Esophagus squamous epithelium (tissue), 5 donors: Measurements from ENCODE around the gene SAC3D1. TPM values are rescaled to one million over a fixed set of nuclear protein-coding genes. Genes with fewer than 3 reads are reported as not detected.
A peak's percentile ranks its signal among the peaks of the same experiment; 100 is the strongest.

ENCODE experiments used
- DNase-seq: peaks from one replicate; lab custom pipeline; 2025; lab: John Stamatoyannopoulos, UW
- H3K27ac ChIP-seq, 4 donors: fragments of 200-600 bp; sonication (generic); one replicate each; pipeline ENCODE4 v1.5.1; 2016 to 2019; ENCODE audit warnings: mild to moderate bottlenecking in 1 of 4
- H3K27me3 ChIP-seq, 4 donors: fragments of 200-600 bp; sonication (generic); 1 replicate in 3 of 4; 2 replicates in 1 of 4; pipeline versions ENCODE4 v1.5.1 to v1.6.0; 2017 to 2021; ENCODE audit warnings: antibody characterized with exemption in 1 of 4
- H3K36me3 ChIP-seq, 3 donors: fragments of 200-600 bp; sonication (generic); one replicate each; pipeline ENCODE4 v1.5.1; 2016 to 2019
- H3K4me1 ChIP-seq, 3 donors: fragments of 200-600 bp; sonication (generic); one replicate each; pipeline ENCODE4 v1.5.1; 2017 to 2019
- H3K4me3 ChIP-seq, 4 donors: fragments of 200-600 bp; sonication (generic); 1 replicate in 3 of 4; 2 replicates in 1 of 4; pipeline ENCODE4 v1.5.1; 2016 to 2019; ENCODE audit warnings: mild to moderate bottlenecking in 2 of 4, moderate library complexity in 1 of 4
- H3K9me3 ChIP-seq, 3 donors: fragments of 200-600 bp; sonication (generic); one replicate each; pipeline ENCODE4 v1.5.1; 2016 to 2019
- POLR2A ChIP-seq, 4 donors: fragments of 450-650 bp; IDR thresholded peaks; one replicate each; pipeline ENCODE4 v1.6.1; 2017; ENCODE audit warnings: antibody characterized with exemption in 4 of 4, mild to moderate bottlenecking in 4 of 4, moderate library complexity in 3 of 4
- WGBS, 2 donors: methylation state at CpG; one replicate each; pipeline ENCODE4 v1.1.5; 2018; 5-methylcytosine and 5-hydroxymethylcytosine counted together
- intact Hi-C: fragments of 100-400 bp; cut with DNase I; formaldehyde crosslinking; loops from one replicate; pipeline ENCODE4 v1.15.0; 2022
- total RNA-seq, 4 donors: library from RNA; depleted of rRNA; stranded (reverse); fragments of >200 nt; gene quantifications; one replicate each; pipeline ENCODE4 v1.1.0, GENCODE V29; 2016
- TF ChIP-seq, protein P1 (sequence below), 6 experiments: fragments of 450-650 bp in 4 of 6; fragments of 200-600 bp in 2 of 6; sonication (generic) in 2 of 6; IDR thresholded peaks; one replicate each; pipeline ENCODE4 v1.5.1; 2016 to 2019; ENCODE audit warnings: antibody characterized with exemption in 6 of 6, mild to moderate bottlenecking in 4 of 6, moderate library complexity in 4 of 6
- donor health status: DM: yes; HTN: yes; CAD: no.

The SAC3D1 gene
- total RNA-seq, 4 donors from 2014 or later, result 9.2 to 19.0 (median 15.1) TPM

DNA sequence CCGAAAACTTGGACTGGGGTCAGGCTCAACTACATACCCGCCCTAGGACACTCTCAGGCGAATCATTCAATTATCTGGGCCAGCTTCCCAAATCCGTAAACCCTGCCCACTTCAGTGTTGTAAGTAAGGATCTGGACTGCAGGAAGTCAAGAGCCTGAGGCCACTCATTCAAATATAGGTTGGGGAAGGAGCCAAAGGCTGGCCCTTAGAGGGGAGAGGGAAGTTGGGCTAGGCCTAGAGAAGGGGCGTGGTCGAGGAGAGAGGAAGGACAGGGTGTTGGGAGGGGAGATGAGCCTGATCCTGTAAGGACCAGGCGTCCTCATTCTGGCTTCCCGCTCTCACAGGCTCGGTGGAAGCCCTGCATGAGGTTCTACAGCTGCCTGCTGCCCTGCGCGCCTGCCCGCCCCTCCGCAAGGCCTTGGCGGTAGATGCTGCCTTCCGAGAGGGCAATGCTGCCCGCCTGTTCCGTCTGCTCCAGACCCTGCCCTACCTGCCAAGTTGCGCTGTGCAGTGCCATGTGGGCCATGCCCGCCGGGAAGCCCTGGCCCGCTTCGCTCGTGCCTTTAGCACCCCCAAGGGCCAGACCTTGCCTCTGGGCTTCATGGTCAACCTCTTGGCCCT lies 3.0 kb downstream of the SAC3D1 start:
- intact Hi-C loops, result no loop called here
- Histone ChIP-seq H3K36me3 (peaks cover 0 to 24% (median 6%) of the 10 kb centered on the region in 3 donors), H3K9me3 (no peaks in the 10 kb centered on the region), H3K27me3 (no peaks in the 10 kb centered on the region), H3K27ac (no peak overlapping the region), H3K4me1 (peaks cover 22 to 68% (median 33%) of the 10 kb centered on the region in 3 donors), H3K4me3 (no peak overlapping the region)
- DNase-seq, result no peak
- 70 to 83% methylated on average over 11 to 15 of the region's 23 CpGs for WGBS, 2 donors
- TF ChIP-seq POLR2A (IDR thresholded peaks at IDR 0.05), result no peak
- TF ChIP-seq, protein P1, sequence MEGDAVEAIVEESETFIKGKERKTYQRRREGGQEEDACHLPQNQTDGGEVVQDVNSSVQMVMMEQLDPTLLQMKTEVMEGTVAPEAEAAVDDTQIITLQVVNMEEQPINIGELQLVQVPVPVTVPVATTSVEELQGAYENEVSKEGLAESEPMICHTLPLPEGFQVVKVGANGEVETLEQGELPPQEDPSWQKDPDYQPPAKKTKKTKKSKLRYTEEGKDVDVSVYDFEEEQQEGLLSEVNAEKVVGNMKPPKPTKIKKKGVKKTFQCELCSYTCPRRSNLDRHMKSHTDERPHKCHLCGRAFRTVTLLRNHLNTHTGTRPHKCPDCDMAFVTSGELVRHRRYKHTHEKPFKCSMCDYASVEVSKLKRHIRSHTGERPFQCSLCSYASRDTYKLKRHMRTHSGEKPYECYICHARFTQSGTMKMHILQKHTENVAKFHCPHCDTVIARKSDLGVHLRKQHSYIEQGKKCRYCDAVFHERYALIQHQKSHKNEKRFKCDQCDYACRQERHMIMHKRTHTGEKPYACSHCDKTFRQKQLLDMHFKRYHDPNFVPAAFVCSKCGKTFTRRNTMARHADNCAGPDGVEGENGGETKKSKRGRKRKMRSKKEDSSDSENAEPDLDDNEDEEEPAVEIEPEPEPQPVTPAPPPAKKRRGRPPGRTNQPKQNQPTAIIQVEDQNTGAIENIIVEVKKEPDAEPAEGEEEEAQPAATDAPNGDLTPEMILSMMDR (IDR thresholded peaks at IDR 0.05), result no peak

DNA sequence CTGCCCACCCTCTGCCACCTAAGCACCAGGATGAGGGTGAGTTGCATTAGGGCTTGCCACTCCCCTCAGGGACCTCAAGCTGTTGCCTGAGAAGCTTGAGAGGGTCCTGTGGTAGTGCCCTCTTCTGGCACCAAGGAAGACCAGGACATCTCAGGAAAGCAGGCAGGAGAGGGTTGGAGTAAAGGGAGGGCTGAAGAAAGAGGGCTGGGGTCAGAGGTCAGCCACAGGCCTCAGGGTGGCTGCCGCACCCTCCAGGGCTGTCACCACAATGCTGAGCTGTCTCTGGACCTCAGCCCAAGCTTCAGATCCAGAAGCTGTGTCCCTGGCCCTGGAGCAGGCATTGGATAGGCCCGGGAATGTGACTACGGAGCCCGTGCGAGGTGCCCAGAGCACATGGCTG lies 4.1 kb downstream of the SAC3D1 start:
- H3K36me3 ChIP-seq, result peaks cover 0 to 15% (median 6%) of the 10 kb centered on the region in 3 donors
- TF ChIP-seq, protein P1 (IDR thresholded peaks at IDR 0.05), result no peak
- TF ChIP-seq POLR2A (IDR thresholded peaks at IDR 0.05), result no peak
- WGBS, 2 donors, result 84% methylated on average over 5 of the region's 5 CpGs; no CpG with 5 or more reads in 1 of the 2 donors
- no peak overlapping the region for H3K4me3 ChIP-seq
- intact Hi-C loops, result no loop called here
- DNase-seq, result no peak
- H3K27ac ChIP-seq, result no peak overlapping the region
- H3K27me3 ChIP-seq, result no peaks in the 10 kb centered on the region
- no peaks in the 10 kb centered on the region for H3K9me3 ChIP-seq
- H3K4me1 ChIP-seq, result peaks cover 22 to 63% (median 33%) of the 10 kb centered on the region in 3 donors

DNA sequence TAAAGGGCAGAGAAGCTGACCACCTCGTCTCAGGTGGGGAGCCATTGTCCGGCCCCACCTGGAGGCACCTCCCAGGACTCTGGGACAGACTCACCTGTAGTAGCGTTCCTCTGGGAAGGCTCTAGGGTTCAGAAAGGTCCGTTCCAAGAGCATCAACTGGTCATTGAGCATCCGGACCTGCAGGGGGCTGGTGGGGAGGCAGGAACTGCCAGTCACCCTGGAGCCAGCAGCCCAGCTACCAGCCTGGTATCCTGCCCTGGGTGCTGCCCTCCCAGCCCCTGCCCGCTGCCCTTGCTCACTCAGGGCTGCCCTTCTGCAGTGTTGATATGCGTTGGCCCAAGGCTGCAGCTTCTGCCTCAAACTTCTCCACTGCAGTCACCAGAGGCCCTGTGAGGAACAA lies 4.7 kb downstream of the SAC3D1 start:
- intact Hi-C loops, result no loop called here
- peaks cover 22 to 57% (median 28%) of the 10 kb centered on the region in 3 donors for H3K4me1 ChIP-seq
- no peak for DNase-seq
- no peaks in the 10 kb centered on the region for H3K27me3 ChIP-seq
- 50 to 93% methylated on average over 1 to 4 of the region's 7 CpGs for WGBS, 2 donors
- no peak overlapping the region for H3K4me3 ChIP-seq
- no peak overlapping the region for H3K27ac ChIP-seq
- TF ChIP-seq POLR2A (IDR thresholded peaks at IDR 0.05), result no peak
- TF ChIP-seq, protein P1 (IDR thresholded peaks at IDR 0.05), result no peak
- peaks cover 0 to 15% (median 6%) of the 10 kb centered on the region in 3 donors for H3K36me3 ChIP-seq
- no peaks in the 10 kb centered on the region for H3K9me3 ChIP-seq

DNA sequence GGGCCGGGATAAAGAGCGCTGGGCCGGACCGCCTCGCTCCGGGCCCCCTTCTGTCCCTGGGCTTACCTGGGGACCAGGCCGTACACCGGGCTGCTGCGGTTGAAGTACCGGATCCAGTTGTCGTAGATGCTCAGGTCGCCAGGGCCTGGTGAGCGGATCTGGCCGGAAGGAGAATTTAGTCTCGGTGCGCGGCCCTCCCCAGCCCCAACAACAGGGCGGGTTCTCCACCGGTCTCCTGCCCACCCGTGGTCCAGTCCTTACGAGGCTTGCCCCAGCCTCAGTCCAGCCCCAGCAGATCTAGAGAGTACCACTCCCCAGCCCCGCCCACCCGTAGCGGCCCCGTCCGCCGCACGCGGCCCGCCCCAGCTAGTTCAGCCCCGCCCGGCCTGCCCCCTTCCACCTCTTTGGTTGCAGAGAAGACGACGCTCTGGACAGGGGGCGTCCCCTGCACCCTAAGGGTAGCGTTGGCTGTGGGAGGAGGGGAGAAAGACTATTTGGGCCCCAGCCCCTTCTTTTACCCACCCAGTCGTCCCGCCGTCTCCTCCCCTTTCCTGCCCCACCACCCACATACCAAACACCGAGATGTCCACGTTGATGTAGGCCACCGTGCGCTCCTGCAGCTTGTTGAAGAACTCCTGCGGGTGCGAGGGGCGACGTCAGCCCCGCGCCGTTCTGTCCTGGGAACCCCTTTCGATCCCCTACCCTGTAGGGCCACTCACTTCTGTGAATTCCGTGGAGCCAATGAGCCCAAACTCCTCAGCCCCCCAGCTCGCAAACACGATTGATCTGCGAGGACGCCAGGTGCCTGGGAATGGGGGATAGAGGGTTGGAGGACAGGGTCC lies 6.8 kb downstream of the SAC3D1 start:
- intact Hi-C loops, result no loop called here
- no peak for DNase-seq

More for the DNA sequence above, 6.8 kb downstream of the SAC3D1 start:
- H3K27ac ChIP-seq, result peak overlapping the region; percentile 23 to 81 (median 58)
- peak overlapping the region; percentile 33 to 74 (median 52) for H3K4me3 ChIP-seq
- H3K27me3 ChIP-seq, result no peaks in the 10 kb centered on the region
- WGBS, 2 donors, result 32% methylated on average over 12 of the region's 56 CpGs; no CpG with 5 or more reads in 1 of the 2 donors
- no peak for TF ChIP-seq POLR2A (IDR thresholded peaks at IDR 0.05)
- TF ChIP-seq, protein P1 (IDR thresholded peaks at IDR 0.05), result no peak
- H3K36me3 ChIP-seq, result peaks cover 0 to 15% (median 6%) of the 10 kb centered on the region in 3 donors
- H3K9me3 ChIP-seq, result no peaks in the 10 kb centered on the region
- H3K4me1 ChIP-seq, result peaks cover 12 to 42% (median 17%) of the 10 kb centered on the region in 3 donors
